SU-DHL-6 (cell line): ENCODE measurements around the gene AHRR.

Source experiments
- H2AFZ ChIP-seq: fragments of 200-600 bp; sonication (generic); 2 replicates; pipeline ENCODE4 v1.6.1; 2014; ENCODE audit warnings: low read depth, mild to moderate bottlenecking, moderate library complexity, mixed read lengths, antibody characterized with exemption, low read length; ENCODE audit not compliant: severe bottlenecking
- H3F3A ChIP-seq: fragments of 200-600 bp; shearing (Covaris generic); 2 replicates; pipeline ENCODE4 v1.6.0; 2016; ENCODE audit warnings: antibody characterized with exemption, mild to moderate bottlenecking; ENCODE audit not compliant: insufficient read depth
- H3K27ac ChIP-seq: fragments of 200-600 bp; sonication (generic); 2 replicates; pipeline ENCODE4 v1.5.1; 2016; ENCODE audit warnings: low read depth, mild to moderate bottlenecking, low read length, moderate library complexity, mixed read lengths
- H3K27me3 ChIP-seq: fragments of 200-600 bp; sonication (generic), shearing (Covaris generic); 2 replicates; pipeline ENCODE4 v1.6.0; 2014; ENCODE audit warnings: mild to moderate bottlenecking, low read length
- H3K36me3 ChIP-seq: fragments of 200-600 bp; sonication (generic); 2 replicates; pipeline ENCODE4 v1.6.1; 2014; ENCODE audit warnings: mild to moderate bottlenecking, low read length, mixed read lengths
- H3K4me2 ChIP-seq: fragments of 300-600, 200-600 bp; shearing (Covaris generic), sonication (generic); 2 replicates; pipeline ENCODE4 v1.6.0; 2014; ENCODE audit warnings: low read length, low read depth, mild to moderate bottlenecking; ENCODE audit not compliant: poor library complexity, severe bottlenecking
- H3K4me3 ChIP-seq: fragments of 200-600 bp; sonication (generic); 2 replicates; pipeline ENCODE4 v1.5.1; 2014; ENCODE audit warnings: antibody characterized with exemption, low read length, mild to moderate bottlenecking, mixed read lengths; ENCODE audit not compliant: insufficient read depth, poor library complexity, severe bottlenecking
- H3K79me2 ChIP-seq: fragments of 200-600 bp; sonication (generic); 2 replicates; pipeline ENCODE4 v1.6.1; 2014; ENCODE audit warnings: mild to moderate bottlenecking, low read length, moderate library complexity; ENCODE audit not compliant: insufficient read depth
- H3K9ac ChIP-seq: fragments of 200-600 bp; sonication (generic); 2 replicates; pipeline ENCODE4 v1.7.0; 2014; ENCODE audit warnings: mild to moderate bottlenecking, low read length
- H3K9me2 ChIP-seq: fragments of 200-600 bp; sonication (generic); replicated peaks from 2 replicates; pipeline ENCODE4 v1.6.1; 2014; ENCODE audit warnings: low read length; ENCODE audit not compliant: insufficient read depth
- H3K9me3 ChIP-seq: fragments of 200-600 bp; sonication (generic); 2 replicates; pipeline ENCODE4 v1.6.1; 2014; ENCODE audit warnings: low read length, mixed read lengths; ENCODE audit not compliant: insufficient read depth
- H4K20me1 ChIP-seq: fragments of 200-600 bp; sonication (generic); 2 replicates; pipeline ENCODE4 v1.6.1; 2014; ENCODE audit warnings: low read depth, mild to moderate bottlenecking, antibody characterized with exemption, low read length, moderate library complexity, mixed read lengths
- EZH2phosphoT487 ChIP-seq: fragments of 200-600 bp; sonication (generic), shearing (Covaris generic); conservative IDR thresholded peaks from 2 replicates; pipeline ENCODE4 v1.6.1; 2018; ENCODE audit warnings: mild to moderate bottlenecking, antibody characterized with exemption, low read length, moderate library complexity, mixed read lengths
- TF ChIP-seq, protein P1 (sequence below): fragments of 200-600 bp; sonication (generic); IDR thresholded peaks from one replicate; pipeline ENCODE4 v1.5.1; 2017; ENCODE audit warnings: antibody characterized with exemption, mild to moderate bottlenecking, low read length, moderate library complexity; ENCODE audit not compliant: insufficient read depth, poor library complexity, severe bottlenecking

The AHRR gene

GRCh38 chr5:432201-432927, 110.8 kb downstream of the AHRR start:
- H4K20me1 ChIP-seq, result no peaks in the 10 kb centered on the region

DNA sequence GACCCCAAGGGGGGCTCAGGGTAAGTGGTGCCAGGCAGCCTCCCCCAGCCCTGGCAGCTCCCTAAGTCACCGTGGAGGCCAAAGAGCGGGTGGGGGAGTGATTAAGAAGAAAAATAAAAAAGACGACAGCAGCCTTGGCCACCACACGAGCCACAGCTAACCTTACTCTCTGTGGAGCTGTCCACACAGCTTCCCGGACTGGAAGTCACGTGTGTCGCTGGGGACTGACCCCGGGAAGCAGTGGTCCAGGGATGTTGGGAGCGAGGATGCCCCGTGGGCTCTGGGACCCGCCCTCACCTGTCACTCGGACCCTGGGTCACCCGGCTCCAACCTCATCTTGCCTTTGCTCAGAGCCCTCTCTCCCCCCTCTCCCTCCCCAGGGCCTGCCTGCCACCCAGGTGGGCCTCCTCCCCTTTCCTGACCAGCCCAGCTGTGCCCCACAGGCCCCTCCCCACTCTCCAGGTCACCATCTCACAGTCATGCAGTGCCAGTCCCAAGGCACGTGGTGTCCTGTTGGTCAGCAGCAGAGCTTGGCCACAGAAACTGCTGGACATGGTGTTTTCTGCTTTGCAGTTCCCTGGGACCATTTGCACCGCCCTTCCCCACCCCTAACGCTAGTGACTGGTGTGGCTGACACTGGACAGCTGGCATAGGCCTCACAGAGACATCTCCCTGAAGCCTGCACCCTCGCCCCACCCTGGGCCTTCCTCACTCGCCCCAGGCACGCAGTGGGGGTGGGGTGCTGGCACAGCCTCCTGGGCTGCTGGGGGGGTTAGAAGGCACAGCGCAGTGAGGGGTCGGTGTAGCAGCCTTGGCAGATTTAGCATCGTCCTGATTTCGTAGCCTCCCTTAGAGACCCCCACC, 111.6 kb downstream of the AHRR start:
- no peaks in the 10 kb centered on the region for H4K20me1 ChIP-seq
- H3K4me3 ChIP-seq, result no peak overlapping the region
- H3K36me3 ChIP-seq, result no peaks in the 10 kb centered on the region
- H3K9me2 ChIP-seq, result no peaks in the 10 kb centered on the region
- TF ChIP-seq, protein P1, sequence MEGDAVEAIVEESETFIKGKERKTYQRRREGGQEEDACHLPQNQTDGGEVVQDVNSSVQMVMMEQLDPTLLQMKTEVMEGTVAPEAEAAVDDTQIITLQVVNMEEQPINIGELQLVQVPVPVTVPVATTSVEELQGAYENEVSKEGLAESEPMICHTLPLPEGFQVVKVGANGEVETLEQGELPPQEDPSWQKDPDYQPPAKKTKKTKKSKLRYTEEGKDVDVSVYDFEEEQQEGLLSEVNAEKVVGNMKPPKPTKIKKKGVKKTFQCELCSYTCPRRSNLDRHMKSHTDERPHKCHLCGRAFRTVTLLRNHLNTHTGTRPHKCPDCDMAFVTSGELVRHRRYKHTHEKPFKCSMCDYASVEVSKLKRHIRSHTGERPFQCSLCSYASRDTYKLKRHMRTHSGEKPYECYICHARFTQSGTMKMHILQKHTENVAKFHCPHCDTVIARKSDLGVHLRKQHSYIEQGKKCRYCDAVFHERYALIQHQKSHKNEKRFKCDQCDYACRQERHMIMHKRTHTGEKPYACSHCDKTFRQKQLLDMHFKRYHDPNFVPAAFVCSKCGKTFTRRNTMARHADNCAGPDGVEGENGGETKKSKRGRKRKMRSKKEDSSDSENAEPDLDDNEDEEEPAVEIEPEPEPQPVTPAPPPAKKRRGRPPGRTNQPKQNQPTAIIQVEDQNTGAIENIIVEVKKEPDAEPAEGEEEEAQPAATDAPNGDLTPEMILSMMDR, result no peak
- no peak for TF ChIP-seq EZH2phosphoT487
- no peaks in the 10 kb centered on the region for H3F3A ChIP-seq
- no peaks in the 10 kb centered on the region for H3K27me3 ChIP-seq
- H3K27ac ChIP-seq, result no peak overlapping the region
- H2AFZ ChIP-seq, result no peak overlapping the region
- no peaks in the 10 kb centered on the region for H3K9me3 ChIP-seq
- H3K79me2 ChIP-seq, result no peaks in the 10 kb centered on the region
- no peak overlapping the region for H3K9ac ChIP-seq
- H3K4me2 ChIP-seq, result no peak overlapping the region

More at GRCh38 chr5:432201-432927, 110.8 kb downstream of the AHRR start:
- no peaks in the 10 kb centered on the region for H3K27me3 ChIP-seq
- H3K9ac ChIP-seq, result no peak overlapping the region
- H3K9me2 ChIP-seq, result no peaks in the 10 kb centered on the region
- H3F3A ChIP-seq, result no peaks in the 10 kb centered on the region
- no peak overlapping the region for H3K27ac ChIP-seq
- H3K4me2 ChIP-seq, result no peak overlapping the region
- TF ChIP-seq, protein P1, result no peak
- TF ChIP-seq EZH2phosphoT487, result no peak
- H3K4me3 ChIP-seq, result no peak overlapping the region
- H3K36me3 ChIP-seq, result no peaks in the 10 kb centered on the region
- H3K79me2 ChIP-seq, result no peaks in the 10 kb centered on the region
- H2AFZ ChIP-seq, result no peak overlapping the region
- H3K9me3 ChIP-seq, result no peaks in the 10 kb centered on the region

DNA sequence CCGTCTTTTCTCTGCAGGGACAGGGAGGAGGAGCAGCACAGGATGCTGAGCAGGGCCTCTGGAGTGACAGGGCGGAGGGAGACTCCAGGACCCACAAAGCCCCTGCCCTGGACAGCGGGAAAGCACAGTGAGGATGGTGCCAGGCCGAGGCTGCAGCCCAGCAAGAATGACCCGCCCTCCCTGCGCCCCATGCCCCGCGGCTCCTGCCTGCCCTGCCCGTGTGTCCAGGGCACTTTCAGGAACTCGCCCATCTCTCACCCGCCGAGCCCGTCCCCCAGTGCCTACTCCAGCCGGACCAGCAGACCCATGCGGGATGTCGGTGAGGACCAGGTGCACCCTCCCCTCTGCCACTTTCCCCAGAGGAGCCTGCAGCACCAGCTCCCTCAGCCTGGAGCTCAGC, 112.3 kb downstream of the AHRR start:
- Histone ChIP-seq H3K9me2 (no peaks in the 10 kb centered on the region), H4K20me1 (no peaks in the 10 kb centered on the region), H3K4me2 (no peak overlapping the region), H3K27ac (no peak overlapping the region), H3K36me3 (no peaks in the 10 kb centered on the region), H2AFZ (no peak overlapping the region), H3K27me3 (no peaks in the 10 kb centered on the region), H3K9me3 (no peaks in the 10 kb centered on the region), H3K4me3 (no peak overlapping the region), H3K9ac (no peak overlapping the region), H3K79me2 (no peaks in the 10 kb centered on the region), H3F3A (no peaks in the 10 kb centered on the region)
- TF ChIP-seq, protein P1, result no peak
- no peak for TF ChIP-seq EZH2phosphoT487
